Inferior parietal cortex (tissue), 1 donor: Measurements from ENCODE around the gene GALNT2.

ENCODE experiments used
- DNase-seq: peaks from one replicate; pipeline ENCODE4 v3.0.0-alpha.2; 2016; ENCODE audit errors: extremely low spot score

GALNT2 gene

GRCh38 chr1:230128569-230129285, 61.7 kb downstream of the GALNT2 start:
- DNase-seq, result no peak

DNA sequence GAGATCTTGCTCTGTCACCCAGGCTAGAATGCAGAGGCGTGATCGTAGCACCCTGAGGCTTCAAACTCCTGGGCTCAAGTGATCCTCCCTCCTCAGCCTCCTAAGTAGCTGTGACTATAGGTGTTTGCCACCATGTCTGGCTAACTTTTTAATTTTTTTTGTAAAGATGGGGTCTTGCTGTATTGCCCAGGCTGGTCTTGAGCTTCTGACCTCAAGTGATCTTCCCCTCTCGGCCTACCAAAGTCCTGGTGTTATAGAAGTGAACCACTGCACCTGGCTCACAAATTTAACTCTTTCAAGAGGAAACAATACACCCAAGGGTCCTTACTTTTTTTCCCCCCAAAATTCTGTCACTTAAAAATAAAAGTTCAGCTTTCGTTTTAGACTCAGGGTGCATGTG, 62.3 kb downstream of the GALNT2 start:
- no peak for DNase-seq

GRCh38 chr1:230130172-230130944, 63.3 kb downstream of the GALNT2 start:
- DNase-seq, result no peak

- no peak for DNase-seq
Measured at GRCh38 chr1:230131457-230131856, 64.4 kb downstream of the GALNT2 start.

DNA sequence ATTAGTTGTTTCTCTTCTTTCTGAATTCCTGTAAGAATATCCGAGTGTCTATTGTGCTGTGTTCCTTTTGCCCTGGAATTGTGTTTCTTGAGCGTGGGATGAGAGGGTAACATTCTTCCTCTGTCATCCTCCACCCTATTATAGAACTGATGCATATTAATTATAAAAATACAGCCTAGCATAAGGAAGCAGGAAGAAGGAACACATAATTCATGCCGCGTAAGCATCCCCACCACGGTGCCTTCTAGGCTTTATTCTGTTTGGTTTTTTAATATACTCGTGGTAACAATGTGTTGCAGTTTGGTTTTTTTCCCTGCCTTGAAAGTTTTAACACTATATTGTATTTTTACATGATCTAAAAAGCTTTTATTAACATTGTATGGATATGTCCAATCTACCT, 65.7 kb downstream of the GALNT2 start:
- no peak for DNase-seq

GRCh38 chr1:230135726-230136125, 68.7 kb downstream of the GALNT2 start:
- DNase-seq, result no peak

GRCh38 chr1:230136453-230137336, 69.7 kb downstream of the GALNT2 start:
- no peak for DNase-seq

DNA sequence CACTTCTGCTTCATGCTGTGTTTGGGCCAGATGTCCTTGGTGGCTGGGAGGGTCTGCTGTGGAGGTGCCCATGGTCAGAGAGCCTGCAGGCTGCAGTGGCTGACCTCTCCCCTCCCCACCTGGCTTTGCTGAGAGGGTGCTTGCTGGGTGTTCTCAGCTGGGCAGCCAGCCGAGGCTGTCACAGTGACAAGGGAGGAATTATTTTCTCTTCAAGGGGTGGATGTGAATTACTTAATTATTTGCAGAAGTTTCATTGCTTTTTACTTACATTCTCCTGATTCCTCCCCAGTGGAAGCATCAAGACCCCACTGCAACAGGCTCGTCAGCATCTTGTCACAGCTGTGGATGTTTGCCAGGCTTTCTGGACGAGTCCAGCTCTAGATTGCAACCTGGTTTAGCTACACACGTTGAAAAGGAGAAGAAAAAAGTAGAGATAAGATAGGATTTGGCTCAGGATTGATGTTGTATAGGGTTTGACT, 70.3 kb downstream of the GALNT2 start:
- no peak for DNase-seq

- DNase-seq, result no peak
Measured at GRCh38 chr1:230138561-230139239, 71.7 kb downstream of the GALNT2 start.

GRCh38 chr1:230139315-230139714, 72.3 kb downstream of the GALNT2 start:
- DNase-seq, result no peak

DNA sequence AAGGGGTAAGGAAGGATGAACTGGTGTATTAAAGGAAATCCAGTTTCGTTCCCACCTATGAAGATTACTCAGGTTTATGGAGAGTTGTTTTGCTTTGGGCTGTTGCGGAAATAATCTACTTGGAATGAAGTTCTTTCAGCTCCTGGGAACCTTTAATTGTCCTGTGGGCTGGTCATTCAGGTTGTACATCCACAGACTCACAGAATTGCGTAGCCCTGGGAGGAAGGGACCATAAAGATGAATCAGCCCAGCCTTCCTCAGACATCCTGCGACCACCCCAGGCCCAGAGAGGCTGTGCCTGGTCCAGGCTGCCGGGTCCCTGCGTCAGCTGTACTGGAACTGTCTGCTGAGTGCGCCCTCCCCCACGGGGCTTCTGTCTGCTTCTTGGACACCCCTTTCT, 72.7 kb downstream of the GALNT2 start:
- no peak for DNase-seq

DNA sequence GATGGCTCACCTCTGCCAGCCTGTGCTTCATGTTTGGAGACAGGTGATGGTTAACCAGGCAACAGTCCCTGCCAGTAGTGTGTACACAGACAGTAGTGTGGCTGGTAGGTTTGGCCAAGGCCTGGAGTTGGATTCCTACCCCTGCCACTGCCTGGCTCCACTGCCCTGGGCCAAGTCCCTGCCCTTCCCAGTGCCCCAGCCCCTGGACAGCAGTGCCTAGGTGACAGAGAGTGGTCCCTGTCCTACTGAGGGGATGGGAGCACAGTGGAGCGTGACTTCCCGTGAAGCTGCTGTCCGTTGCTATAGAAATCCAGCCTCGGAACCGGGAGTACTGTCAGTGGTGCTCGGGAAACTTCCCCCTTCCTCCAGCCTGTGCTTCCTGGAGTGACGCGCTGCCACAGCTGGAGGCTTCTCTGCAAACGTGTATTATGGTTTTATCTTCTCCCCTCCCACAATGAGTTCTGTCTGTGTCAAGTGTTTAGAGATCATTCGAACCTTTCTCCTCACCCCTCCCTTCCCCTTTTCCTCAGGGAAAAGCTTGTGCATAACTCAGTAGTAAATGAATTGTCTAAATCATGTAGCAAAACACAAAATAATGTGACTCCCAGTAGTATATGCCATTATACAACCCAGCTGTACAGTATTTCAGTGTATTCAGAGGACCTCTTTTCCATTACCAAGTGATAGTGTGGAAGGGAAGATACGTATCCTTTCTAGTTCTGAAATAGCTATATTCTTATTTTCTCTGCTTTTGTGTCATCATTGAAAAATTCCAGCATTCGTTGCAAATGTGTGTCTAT, 73.4 kb downstream of the GALNT2 start:
- no peak for DNase-seq

GRCh38 chr1:230141021-230141648, 74.1 kb downstream of the GALNT2 start:
- DNase-seq, result no peak

DNA sequence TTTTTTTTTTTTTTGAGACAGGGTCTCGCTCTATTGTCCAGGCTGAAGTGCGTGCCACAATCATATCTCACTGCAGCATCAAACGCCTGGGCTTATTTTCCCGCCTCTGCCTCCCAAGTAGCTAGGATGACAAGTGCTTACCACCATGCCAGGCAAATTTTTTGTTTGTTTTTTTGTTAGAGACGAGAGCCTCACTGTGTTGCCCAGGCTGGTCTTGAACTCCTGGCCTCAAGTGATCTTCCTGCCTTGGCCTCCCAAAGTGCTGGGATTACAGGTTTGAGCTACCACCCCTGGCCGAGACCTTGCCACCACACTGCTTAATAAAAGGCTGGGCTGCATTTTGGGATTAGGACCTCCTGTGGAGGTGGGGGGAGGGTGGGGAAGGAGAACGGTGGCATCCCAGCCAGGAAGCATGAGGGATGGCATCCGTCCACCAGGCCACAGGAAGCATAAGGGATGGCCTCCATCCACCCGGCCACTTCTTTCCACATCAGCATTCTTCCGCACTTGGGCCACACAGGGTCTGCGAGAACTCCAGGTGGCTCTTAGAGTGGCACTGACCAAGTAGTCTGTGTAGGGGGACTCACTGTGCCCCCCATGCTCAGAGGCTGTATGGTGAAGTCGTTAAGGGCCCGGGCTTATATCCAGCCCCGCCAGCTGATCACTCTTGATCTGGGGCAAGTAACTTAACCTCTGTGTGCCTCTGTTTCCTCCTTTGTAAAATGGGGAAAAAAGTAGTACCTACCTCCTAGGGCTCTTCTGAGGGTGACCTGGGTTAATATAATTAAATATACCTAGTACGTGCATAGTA, 75.0 kb downstream of the GALNT2 start:
- no peak for DNase-seq

GRCh38 chr1:230142608-230143210, 75.7 kb downstream of the GALNT2 start:
- DNase-seq, result no peak

GRCh38 chr1:230143534-230143933, 76.5 kb downstream of the GALNT2 start:
- no peak for DNase-seq

DNA sequence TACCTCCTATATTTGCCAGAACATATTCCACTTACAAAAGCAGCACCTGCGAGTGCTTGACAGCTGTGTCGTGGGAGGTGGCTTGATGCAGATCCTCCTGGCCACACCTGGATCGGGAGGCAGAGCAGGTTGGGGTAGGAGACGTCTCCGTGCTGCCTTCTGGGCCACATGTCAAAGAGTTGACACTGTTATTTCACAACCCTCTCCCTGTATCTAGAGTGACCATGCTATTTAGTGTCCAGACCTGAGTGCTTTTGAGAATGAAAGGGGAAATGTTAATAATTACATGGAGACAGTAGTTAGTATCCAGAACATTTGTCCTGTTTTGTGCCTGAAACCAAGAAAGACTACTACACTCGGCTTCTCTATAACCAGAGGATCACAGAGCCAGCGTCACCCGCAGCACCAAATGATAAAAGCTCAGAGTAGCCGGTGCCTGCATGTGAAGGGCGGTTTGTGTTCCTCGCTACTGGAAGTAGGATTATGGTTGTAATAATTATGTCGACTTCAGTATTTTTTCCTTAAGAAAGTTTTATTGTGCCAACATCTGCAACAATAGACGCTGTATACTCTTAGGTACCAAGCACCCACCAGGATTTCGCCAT, 77.1 kb downstream of the GALNT2 start:
- DNase-seq, result no peak

DNA sequence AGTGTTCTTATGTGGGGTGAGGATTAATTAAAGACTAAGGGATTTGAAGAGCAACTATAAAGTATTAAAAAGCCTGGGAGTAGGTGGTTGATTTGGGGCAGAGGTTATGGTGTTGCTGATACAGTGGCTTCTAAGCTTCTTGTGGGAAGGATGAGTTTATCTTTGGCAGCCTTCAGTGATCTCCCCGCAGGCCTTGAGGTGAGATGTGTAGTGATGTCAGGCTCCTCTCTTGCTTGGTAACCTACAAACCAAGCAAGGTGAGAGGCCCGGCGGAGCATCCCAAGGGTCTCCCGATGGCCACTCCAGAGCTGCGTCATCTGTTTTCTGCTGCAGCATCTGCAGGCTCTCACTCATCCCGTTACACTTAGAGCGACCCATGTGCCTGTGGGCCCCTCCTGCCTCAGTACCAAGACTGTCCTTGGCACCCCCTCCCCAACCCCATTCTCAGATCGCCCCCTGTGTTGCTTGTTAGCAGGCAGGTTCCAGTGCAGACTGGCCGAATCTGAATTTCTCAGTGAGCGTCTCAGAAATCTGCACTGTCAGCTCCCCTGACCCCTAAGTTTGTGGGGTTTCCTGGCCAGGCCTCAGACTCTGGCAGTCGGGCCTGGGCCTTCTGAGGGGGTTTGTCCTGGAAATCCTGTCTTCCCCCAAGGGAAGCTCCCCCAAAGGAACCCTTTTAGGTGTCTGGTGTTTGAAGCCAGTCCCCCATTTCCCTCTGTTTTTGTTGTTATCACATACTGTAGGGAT, 77.9 kb downstream of the GALNT2 start:
- no peak for DNase-seq
